Vagina (tissue), 2 donors: ENCODE data around the gene PDLIM4. TPM values are rescaled to one million over a fixed set of nuclear protein-coding genes. Genes with fewer than 3 reads are reported as not detected.

Experiments used
- DNase-seq, 2 donors: peaks; one replicate each; pipeline ENCODE4 v3.0.0-alpha.2; 2017; ENCODE audit errors: extremely low spot score in 2 of 2
- H3K27ac ChIP-seq: fragments of 200-600 bp; sonication (generic); one replicate; pipeline ENCODE4 v1.5.1; 2019
- H3K27me3 ChIP-seq: fragments of 200-600 bp; sonication (generic); one replicate; pipeline ENCODE4 v1.5.1; 2019
- H3K36me3 ChIP-seq, 2 donors: fragments of 200-600 bp; sonication (generic); one replicate each; pipeline ENCODE4 v1.5.1; 2017 to 2019
- H3K4me1 ChIP-seq: fragments of 200-600 bp; sonication (generic); one replicate; pipeline ENCODE4 v1.5.1; 2019
- H3K4me3 ChIP-seq, 2 donors: fragments of 200-600 bp; sonication (generic); 1 replicate in 1 of 2; 2 replicates in 1 of 2; pipeline ENCODE4 v1.5.1; 2016 to 2019
- H3K9me3 ChIP-seq: fragments of 200-600 bp; sonication (generic); one replicate; pipeline ENCODE4 v1.5.1; 2019
- CTCF ChIP-seq, 3 experiments: fragments of 450-650 bp in 2 of 3; fragments of 200-600 bp in 1 of 3; sonication (generic) in 1 of 3; IDR thresholded peaks; one replicate each; pipeline ENCODE4 v1.5.1; 2017 to 2019; ENCODE audit warnings: antibody characterized with exemption in 3 of 3, mild to moderate bottlenecking in 2 of 3, moderate library complexity in 2 of 3
- POLR2A ChIP-seq, 2 donors: fragments of 450-650 bp; IDR thresholded peaks; one replicate each; pipeline ENCODE4 v1.6.1; 2017; ENCODE audit warnings: antibody characterized with exemption in 2 of 2, mild to moderate bottlenecking in 2 of 2, moderate library complexity in 2 of 2
- POLR2AphosphoS5 ChIP-seq, 2 donors: sonication (generic); formaldehyde crosslinking; IDR thresholded peaks; one replicate each; pipeline ENCODE4 v1.9.0; 2017; ENCODE audit warnings: antibody characterized with exemption in 2 of 2, mild to moderate bottlenecking in 2 of 2, low read depth in 1 of 2; ENCODE audit not compliant: insufficient read depth in 1 of 2
- intact Hi-C: fragments of 100-400 bp; cut with DNase I; formaldehyde crosslinking; loops from one replicate; pipeline ENCODE4 v1.15.1; 2023
- total RNA-seq: library from RNA; depleted of rRNA; stranded (reverse); fragments of >200 nt; gene quantifications from one replicate; pipeline ENCODE4 v1.2.3, GENCODE V29; 2016

Gene PDLIM4
- total RNA-seq, 1 donor from 2014 or later = 76.4 TPM

- H3K4me1 ChIP-seq = no peaks in the 10 kb centered on the region
- H3K27ac ChIP-seq = no peak overlapping the region
- peak in 1 of 2 donors; percentile 76 for DNase-seq
- TF ChIP-seq CTCF (IDR thresholded peaks at IDR 0.05) = no peak
- no peak for TF ChIP-seq POLR2A (IDR thresholded peaks at IDR 0.05)
- no peak for TF ChIP-seq POLR2AphosphoS5 (IDR thresholded peaks at IDR 0.05; ENCODE audit: insufficient read depth in 1 of 2, low read depth in 1 of 2)
- H3K9me3 ChIP-seq = no peaks in the 10 kb centered on the region
- H3K36me3 ChIP-seq = no peaks in the 10 kb centered on the region
- no peak overlapping the region for H3K4me3 ChIP-seq
- H3K27me3 ChIP-seq = no peaks in the 10 kb centered on the region
- intact Hi-C loops = no loop called here
These were observed 22.8 kb upstream of the PDLIM4 start for GRCh38 chr5:132234684-132235062.

GRCh38 chr5:132235340-132235739 is 22.2 kb upstream of the PDLIM4 start:
- H3K36me3 ChIP-seq = no peaks in the 10 kb centered on the region
- no peaks in the 10 kb centered on the region for H3K9me3 ChIP-seq
- intact Hi-C loops = no loop called here
- TF ChIP-seq POLR2A (IDR thresholded peaks at IDR 0.05) (no peak), POLR2AphosphoS5 (IDR thresholded peaks at IDR 0.05; ENCODE audit: insufficient read depth in 1 of 2, low read depth in 1 of 2) (no peak), CTCF (IDR thresholded peaks at IDR 0.05) (no peak)
- H3K27me3 ChIP-seq = no peaks in the 10 kb centered on the region
- peak in 1 of 2 donors; percentile 67 for DNase-seq
- H3K27ac ChIP-seq = no peak overlapping the region
- no peaks in the 10 kb centered on the region for H3K4me1 ChIP-seq
- H3K4me3 ChIP-seq = no peak overlapping the region

- intact Hi-C loops = no loop called here
- TF ChIP-seq CTCF (IDR thresholded peaks at IDR 0.05) (no peak), POLR2A (IDR thresholded peaks at IDR 0.05) (no peak), POLR2AphosphoS5 (IDR thresholded peaks at IDR 0.05; ENCODE audit: insufficient read depth in 1 of 2, low read depth in 1 of 2) (no peak)
- H3K4me1 ChIP-seq = no peaks in the 10 kb centered on the region
These were observed 20.4 kb upstream of the PDLIM4 start for GRCh38 chr5:132237141-132237540.

GRCh38 chr5:132237670-132238069 is 19.8 kb upstream of the PDLIM4 start:
- intact Hi-C loops = no loop called here
- no peak for DNase-seq
- Histone ChIP-seq H3K4me1 (no peaks in the 10 kb centered on the region), H3K4me3 (no peak overlapping the region), H3K36me3 (no peaks in the 10 kb centered on the region), H3K27ac (no peak overlapping the region), H3K9me3 (no peaks in the 10 kb centered on the region), H3K27me3 (no peaks in the 10 kb centered on the region)
- TF ChIP-seq CTCF (IDR thresholded peaks at IDR 0.05) (no peak), POLR2A (IDR thresholded peaks at IDR 0.05) (no peak), POLR2AphosphoS5 (IDR thresholded peaks at IDR 0.05; ENCODE audit: insufficient read depth in 1 of 2, low read depth in 1 of 2) (no peak)

More at GRCh38 chr5:132237141-132237540, 20.4 kb upstream of the PDLIM4 start:
- Histone ChIP-seq H3K9me3 (no peaks in the 10 kb centered on the region), H3K27ac (no peak overlapping the region), H3K36me3 (no peaks in the 10 kb centered on the region), H3K27me3 (no peaks in the 10 kb centered on the region), H3K4me3 (no peak overlapping the region)
- DNase-seq = no peak

GRCh38 chr5:132238169-132238744 is 19.2 kb upstream of the PDLIM4 start:
- peak in 1 of 2 donors; percentile 85 for DNase-seq

More at GRCh38 chr5:132238169-132238744, 19.2 kb upstream of the PDLIM4 start:
- TF ChIP-seq CTCF (IDR thresholded peaks at IDR 0.05) (peak; percentile 40 to 73 (median 73)), POLR2A (IDR thresholded peaks at IDR 0.05) (no peak)
- intact Hi-C loops = no loop called here
- Histone ChIP-seq H3K27me3 (no peaks in the 10 kb centered on the region), H3K9me3 (no peaks in the 10 kb centered on the region), H3K4me3 (no peak overlapping the region), H3K27ac (no peak overlapping the region), H3K4me1 (no peaks in the 10 kb centered on the region), H3K36me3 (no peaks in the 10 kb centered on the region)
